HEK293T (cell line): Measurements from ENCODE around the gene NGEF.

Experiments used
- CTCF ChIA-PET: fragments of 350-600 bp; formaldehyde crosslinking; extraction: SDS; loops from one replicate; lab custom pipeline; 2021; ENCODE audit warnings: antibody characterized with exemption, inconsistent platforms; lab: Yijun Ruan, JAX
- POLR2A ChIA-PET: fragments of 350-600 bp; formaldehyde crosslinking; extraction: SDS; loops from one replicate; lab custom pipeline; 2020; ENCODE audit warnings: antibody characterized with exemption, inconsistent platforms; lab: Yijun Ruan, JAX
- DNase-seq: peaks from one replicate; pipeline ENCODE4 v3.0.0; 2012; ENCODE audit warnings: mixed read lengths; ENCODE audit errors: extremely low spot score
- ARNT ChIP-seq: fragments of 450-650 bp; IDR thresholded peaks from 2 replicates; pipeline ENCODE4 v1.6.1; 2017; ENCODE audit warnings: mild to moderate bottlenecking
- BHLHE40 ChIP-seq: fragments of 450-650 bp; IDR thresholded peaks from 2 replicates; pipeline ENCODE4 v1.6.1; 2016; ENCODE audit warnings: mild to moderate bottlenecking, moderate library complexity, borderline replicate concordance
- CTBP1 ChIP-seq: fragments of 450-650 bp; IDR thresholded peaks from 2 replicates; pipeline ENCODE4 v1.6.1; 2016; ENCODE audit warnings: borderline replicate concordance
- ELF4 ChIP-seq: fragments of 450-650 bp; IDR thresholded peaks from 2 replicates; pipeline ENCODE4 v1.6.1; 2017; ENCODE audit warnings: antibody characterized with exemption
- FOXA1 ChIP-seq: fragments of 450-650 bp; IDR thresholded peaks from 2 replicates; pipeline ENCODE4 v1.6.1; 2016; ENCODE audit warnings: mild to moderate bottlenecking
- FOXK2 ChIP-seq: fragments of 450-650 bp; IDR thresholded peaks from 2 replicates; pipeline ENCODE4 v1.6.1; 2016; ENCODE audit warnings: mild to moderate bottlenecking
- FOXM1 ChIP-seq: fragments of 450-650 bp; IDR thresholded peaks from 2 replicates; pipeline ENCODE4 v1.6.1; 2017; ENCODE audit warnings: mild to moderate bottlenecking, borderline replicate concordance
- HDGF ChIP-seq: fragments of 450-650 bp; IDR thresholded peaks from 2 replicates; pipeline ENCODE4 v1.6.1; 2017; ENCODE audit warnings: antibody characterized with exemption, borderline replicate concordance
- L3MBTL2 ChIP-seq: fragments of 450-650 bp; conservative IDR thresholded peaks from 2 replicates; pipeline ENCODE4 v1.6.1; 2016; ENCODE audit warnings: mild to moderate bottlenecking
- LEF1 ChIP-seq: fragments of 450-650 bp; IDR thresholded peaks from 2 replicates; pipeline ENCODE4 v1.6.1; 2017; ENCODE audit warnings: mild to moderate bottlenecking, borderline replicate concordance
- NFRKB ChIP-seq: fragments of 450-650 bp; IDR thresholded peaks from 2 replicates; pipeline ENCODE4 v1.6.1; 2016; ENCODE audit warnings: mild to moderate bottlenecking, moderate library complexity
- SP1 ChIP-seq: fragments of 450-650 bp; IDR thresholded peaks from 2 replicates; pipeline ENCODE4 v1.6.1; 2017
- SUZ12 ChIP-seq: fragments of 450-650 bp; IDR thresholded peaks from 2 replicates; pipeline ENCODE4 v1.6.1; 2016; ENCODE audit warnings: mild to moderate bottlenecking
- TARDBP ChIP-seq: fragments of 450-650 bp; IDR thresholded peaks from 2 replicates; pipeline ENCODE4 v1.6.1; 2016
- ZNF384 ChIP-seq: fragments of 450-650 bp; IDR thresholded peaks from 2 replicates; pipeline ENCODE4 v1.6.1; 2016
- TF ChIP-seq, protein P1 (sequence below): fragments of 450-650 bp; IDR thresholded peaks from 2 replicates; pipeline ENCODE4 v1.6.1; 2016

Gene NGEF

DNA sequence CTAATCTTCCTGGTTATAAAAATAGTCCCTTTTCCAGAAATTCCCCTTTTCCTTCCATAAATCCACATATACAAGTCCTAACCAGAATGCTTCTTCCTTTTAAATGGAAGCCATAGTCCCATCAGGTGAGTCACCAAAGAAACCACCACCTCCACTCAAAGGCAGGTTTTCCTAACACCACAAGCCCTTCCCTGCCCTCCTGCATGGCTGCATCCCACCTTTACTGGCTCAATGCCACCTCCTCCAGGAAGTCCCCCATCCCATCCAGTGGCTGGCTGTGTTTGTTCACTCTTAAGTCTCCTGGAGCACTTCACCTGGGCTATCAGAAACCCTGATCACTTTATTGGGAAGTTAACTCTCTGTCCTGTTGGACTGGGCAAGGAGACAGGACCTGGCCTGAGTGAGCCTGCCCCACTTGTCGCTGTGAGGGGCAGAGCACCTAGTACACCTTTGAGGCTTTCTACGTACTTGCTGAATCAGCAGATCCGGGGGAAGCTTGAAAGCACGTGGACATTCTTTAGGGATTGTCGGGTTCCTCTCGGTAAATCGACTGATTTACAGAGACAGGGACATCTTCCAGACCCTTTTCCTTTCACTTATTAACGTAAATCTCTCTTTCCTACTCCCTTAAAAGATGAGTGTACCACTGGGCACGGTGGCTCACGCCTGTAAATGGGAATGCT is 71.0 kb downstream of the NGEF start:
- POLR2A ChIA-PET: no interaction called here
- no peak for DNase-seq
- TF ChIP-seq BHLHE40 (no peak), SP1 (no peak)
- CTCF ChIA-PET: no interaction called here

DNA sequence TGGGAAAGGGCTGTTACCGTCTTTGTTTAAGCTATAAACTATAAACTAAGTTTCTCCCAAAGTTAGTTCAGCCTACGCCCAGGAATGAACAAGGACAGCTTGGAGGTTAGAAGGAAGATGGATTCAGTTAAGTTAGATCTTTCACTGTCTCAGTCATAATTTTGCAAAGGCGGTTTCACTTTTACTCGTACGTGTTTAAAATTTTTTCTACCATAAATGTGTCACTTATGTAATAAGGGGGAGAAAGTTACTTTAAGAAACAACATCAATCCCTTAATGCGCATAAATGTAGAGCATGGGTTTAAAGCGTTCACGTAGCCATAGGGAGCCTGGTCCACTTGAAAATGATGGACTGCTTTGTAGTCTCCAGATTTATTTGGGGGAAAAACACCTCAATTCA is 71.7 kb downstream of the NGEF start:
- DNase-seq: no peak
- TF ChIP-seq SP1 (no peak), LEF1 (no peak), L3MBTL2 (no peak), FOXA1 (no peak), ARNT (no peak), NFRKB (no peak)
- ChIA-PET POLR2A (no interaction called here), CTCF (no interaction called here)

DNA sequence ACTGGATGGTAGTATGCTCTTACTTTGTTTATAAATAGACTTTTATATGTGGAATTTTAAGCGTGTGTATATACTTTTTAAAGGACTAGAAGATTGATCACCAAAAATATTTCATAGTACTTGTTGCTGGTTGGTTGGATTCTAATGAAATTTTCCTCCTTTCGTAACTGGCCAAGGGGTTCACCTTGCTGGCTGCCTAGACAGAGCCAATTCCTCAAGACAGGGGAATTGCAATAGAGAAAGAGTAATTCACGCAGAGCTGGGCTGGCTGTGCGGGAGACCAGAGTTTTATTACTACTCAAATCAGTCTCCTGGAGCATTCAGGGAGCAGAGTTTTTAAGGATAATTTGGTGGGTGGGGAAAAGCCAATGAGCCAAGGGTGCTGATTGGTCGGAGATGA is 72.3 kb downstream of the NGEF start:
- DNase-seq: no peak
- ChIA-PET POLR2A (no interaction called here), CTCF (no interaction called here)
- TF ChIP-seq CTBP1: no peak
- no peak for TF ChIP-seq SP1
- TF ChIP-seq FOXM1: no peak
- TF ChIP-seq TARDBP: no peak
- no peak for TF ChIP-seq ELF4
- no peak for TF ChIP-seq FOXA1
- no peak for TF ChIP-seq FOXK2

DNA sequence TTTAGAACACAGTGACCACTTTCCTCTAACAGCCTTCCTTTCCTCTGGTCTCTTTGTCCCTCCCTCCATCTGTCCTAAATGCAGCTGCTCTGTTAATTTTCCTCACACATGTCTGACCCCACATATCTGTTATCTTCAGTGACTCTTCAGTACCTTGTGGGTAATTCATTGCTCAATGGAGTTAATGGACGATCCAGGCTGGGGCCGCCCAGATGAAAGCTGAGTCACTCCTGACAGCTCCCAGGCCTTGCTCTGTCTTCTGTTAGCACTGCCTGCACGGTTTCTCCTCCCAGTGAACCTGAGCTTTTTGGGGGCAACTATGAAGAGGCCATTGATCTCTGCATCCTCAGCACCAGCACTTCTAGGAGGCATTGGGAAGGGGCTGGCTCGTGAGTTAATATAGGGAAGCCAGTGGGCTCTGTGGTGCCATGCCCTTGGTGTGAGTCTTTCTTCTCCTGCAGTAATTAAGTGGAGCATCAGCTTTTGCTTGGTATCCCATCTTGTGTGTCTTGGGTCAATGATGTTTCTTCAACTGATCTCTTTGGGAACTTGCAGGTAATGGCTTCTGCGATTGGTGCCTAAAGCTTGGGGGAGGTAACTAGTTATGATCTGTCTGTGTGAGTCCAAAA is 75.7 kb downstream of the NGEF start:
- ChIA-PET POLR2A (no interaction called here), CTCF (no interaction called here)
- TF ChIP-seq L3MBTL2 (no peak), HDGF (no peak), FOXM1 (no peak), NFRKB (no peak), TARDBP (no peak), CTBP1 (no peak), SUZ12 (no peak), ZNF384 (no peak), ARNT (no peak), BHLHE40 (no peak)
- TF ChIP-seq, protein P1, sequence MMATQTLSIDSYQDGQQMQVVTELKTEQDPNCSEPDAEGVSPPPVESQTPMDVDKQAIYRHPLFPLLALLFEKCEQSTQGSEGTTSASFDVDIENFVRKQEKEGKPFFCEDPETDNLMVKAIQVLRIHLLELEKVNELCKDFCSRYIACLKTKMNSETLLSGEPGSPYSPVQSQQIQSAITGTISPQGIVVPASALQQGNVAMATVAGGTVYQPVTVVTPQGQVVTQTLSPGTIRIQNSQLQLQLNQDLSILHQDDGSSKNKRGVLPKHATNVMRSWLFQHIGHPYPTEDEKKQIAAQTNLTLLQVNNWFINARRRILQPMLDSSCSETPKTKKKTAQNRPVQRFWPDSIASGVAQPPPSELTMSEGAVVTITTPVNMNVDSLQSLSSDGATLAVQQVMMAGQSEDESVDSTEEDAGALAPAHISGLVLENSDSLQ: no peak
- no peak for DNase-seq

DNA sequence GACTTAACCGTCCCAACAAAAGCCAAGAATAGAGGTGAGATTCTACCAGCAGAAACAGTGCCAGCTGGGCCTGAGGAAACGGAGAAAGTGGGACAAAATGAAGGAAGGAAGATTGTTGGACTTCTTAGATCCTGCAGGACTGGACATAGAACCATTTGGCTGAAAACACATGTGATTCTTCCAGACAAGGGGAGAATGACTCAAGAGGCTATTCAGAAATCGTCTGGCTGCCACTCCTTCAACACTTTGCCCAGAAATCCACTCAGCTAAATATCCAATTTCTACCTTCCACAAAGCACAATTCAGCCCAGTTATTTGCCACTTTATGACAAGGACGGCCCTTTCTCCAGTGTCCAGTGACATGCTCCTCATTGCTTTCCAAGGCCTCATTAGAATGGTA is 81.4 kb downstream of the NGEF start:
- TF ChIP-seq ELF4 (no peak), FOXA1 (no peak), BHLHE40 (no peak)
- no peak for DNase-seq
- CTCF ChIA-PET: interaction anchor here (0.6 kb wide), 1 partner anchor 215 kb away, joined by 4 read pairs; no protein-coding TSS in a partner anchor
- POLR2A ChIA-PET: no interaction called here

- ChIA-PET CTCF (no interaction called here), POLR2A (no interaction called here)
- TF ChIP-seq CTBP1 (no peak), NFRKB (no peak), BHLHE40 (no peak), FOXM1 (no peak), ELF4 (no peak), FOXK2 (no peak)
- TF ChIP-seq, protein P1: no peak
- no peak for DNase-seq
Observed at GRCh38 chr2:232930059-232930400, 83.0 kb downstream of the NGEF start.

DNA sequence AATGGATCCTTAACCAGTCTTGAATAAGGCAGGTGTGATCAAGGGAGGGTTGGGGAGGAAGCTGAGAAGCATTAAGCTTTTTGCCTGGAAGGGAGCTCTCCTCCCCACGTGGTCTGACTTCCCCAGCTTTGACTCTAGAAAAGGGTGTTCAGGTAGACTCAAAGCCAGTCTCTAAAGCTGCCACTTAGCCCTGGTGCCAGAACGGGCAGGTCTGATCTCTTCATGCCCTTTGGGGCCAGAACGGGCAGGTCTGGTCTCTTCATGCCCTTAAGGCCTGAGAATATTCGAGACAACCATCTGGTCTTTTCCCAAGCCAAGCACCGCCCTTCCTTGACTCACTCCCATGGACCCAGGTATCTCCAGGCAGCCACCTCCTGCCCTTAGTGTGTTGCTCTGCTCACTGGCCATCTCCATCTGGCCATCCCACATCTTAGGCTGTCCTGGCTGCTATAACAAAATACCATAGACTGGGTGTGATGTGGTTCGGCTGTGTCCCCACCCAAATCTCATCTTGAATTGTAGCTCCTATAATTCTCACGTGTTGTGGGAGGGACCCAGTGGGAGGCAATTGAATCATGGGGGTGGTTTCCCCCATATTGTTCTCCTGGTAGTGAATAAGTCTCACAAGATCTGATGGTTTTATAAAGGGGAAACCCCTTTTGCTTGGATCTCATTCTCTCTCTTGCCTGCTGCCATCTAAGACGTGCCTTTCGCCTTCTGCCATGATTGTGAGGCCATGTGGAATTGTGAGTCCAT is 83.6 kb downstream of the NGEF start:
- ChIA-PET CTCF (no interaction called here), POLR2A (no interaction called here)
- no peak for DNase-seq
- TF ChIP-seq TARDBP: no peak
- TF ChIP-seq BHLHE40: no peak
- TF ChIP-seq CTBP1: no peak
- no peak for TF ChIP-seq SUZ12
- no peak for TF ChIP-seq L3MBTL2
- TF ChIP-seq, protein P1: no peak
